Activated T-cell treated with anti-CD3 and anti-CD28 coated beads, Interleukin-2, amount 50 U/mL, for 4 hours (primary cell): ENCODE results near the gene TTLL6. TPM values are rescaled to one million over a fixed set of nuclear protein-coding genes. Genes with fewer than 3 reads are reported as not detected.

Source experiments
- ATAC-seq, 2 donors: fragments of 200-7000 bp; cut with Tn5 transposase; one replicate each; pipeline ENCODE4 v1.10.0; 2021
- DNase-seq: peaks from one replicate; pipeline ENCODE4 v3.0.0-alpha.2; 2020
- H3K27me3 Mint-ChIP-seq: one replicate; pipeline ENCODE4 v1.8.0; 2021; ENCODE audit warnings: low read depth, mixed read lengths
- H3K36me3 Mint-ChIP-seq: one replicate; pipeline ENCODE4 v1.8.0; 2022; ENCODE audit warnings: mixed read lengths; ENCODE audit not compliant: insufficient read depth
- H3K4me1 Mint-ChIP-seq: one replicate; pipeline ENCODE4 v1.8.0; 2021; ENCODE audit warnings: low read depth, mixed read lengths
- H3K4me3 Mint-ChIP-seq: one replicate; pipeline ENCODE4 v1.8.0; 2021; ENCODE audit warnings: mild to moderate bottlenecking, moderate library complexity, mixed read lengths
- H3K9me3 Mint-ChIP-seq: one replicate; pipeline ENCODE4 v1.8.0; 2021; ENCODE audit warnings: mixed read lengths
- total RNA-seq, 3 donors: library from RNA; stranded (reverse); gene quantifications; one replicate each; pipeline ENCODE4 v1.2.1, GENCODE V29; 2021

TTLL6 gene
- total RNA-seq, 3 donors from 2014 or later: not detected

DNA sequence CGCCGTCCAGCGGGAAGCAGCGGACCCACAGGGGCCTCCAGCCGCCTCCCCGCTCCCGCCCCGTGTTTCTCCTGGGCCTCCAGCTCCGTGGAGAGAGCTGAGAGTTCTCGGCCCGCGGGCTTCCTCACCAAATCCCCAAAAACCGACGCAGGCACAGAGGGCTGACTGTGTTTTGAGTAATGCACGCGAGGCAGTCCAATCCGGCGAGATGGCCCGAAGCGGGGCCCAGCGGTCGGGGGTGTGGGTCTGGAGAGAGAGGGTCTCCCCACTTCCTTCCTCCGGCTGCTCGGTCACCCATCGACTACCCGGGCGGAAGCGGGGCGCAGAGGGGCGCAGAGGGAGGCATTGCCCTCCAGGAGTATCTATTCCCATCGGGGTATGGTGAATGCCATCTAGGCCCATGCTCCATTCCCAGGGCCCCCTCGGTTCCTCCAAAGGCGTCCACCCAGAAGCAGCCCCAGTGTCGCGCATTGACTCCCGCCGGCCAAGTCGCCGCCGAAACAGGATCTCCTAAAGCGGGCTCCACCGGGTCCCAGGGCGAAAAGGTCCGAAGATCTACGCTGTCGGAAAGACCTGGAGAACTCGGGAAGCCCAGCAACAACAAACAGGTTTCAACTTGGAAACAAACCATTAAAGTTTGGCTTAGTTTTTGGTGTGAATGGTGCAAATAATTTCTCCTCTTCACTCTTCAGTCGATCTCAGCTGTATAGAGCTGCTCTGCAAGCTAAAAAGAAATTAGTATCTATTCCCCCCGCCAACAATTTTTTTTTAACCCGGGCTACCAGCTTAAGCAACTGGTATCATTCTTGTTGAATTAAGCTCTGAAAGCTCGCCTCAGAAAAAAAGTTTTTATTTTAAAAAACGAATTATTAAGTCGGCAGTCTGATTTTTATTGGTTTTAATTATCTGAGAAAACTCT lies 69.3 kb downstream of the TTLL6 start:
- no peaks in the 10 kb centered on the region for H3K9me3 Mint-ChIP-seq
- ATAC-seq (peak in 1 of 2 donors; percentile 27), DNase-seq (no peak)
- H3K4me1 Mint-ChIP-seq: peaks cover 6% of the 10 kb centered on the region
- peaks cover 87% of the 10 kb centered on the region for H3K27me3 Mint-ChIP-seq
- no peaks in the 10 kb centered on the region for H3K36me3 Mint-ChIP-seq
- no peak overlapping the region for H3K4me3 Mint-ChIP-seq

DNA sequence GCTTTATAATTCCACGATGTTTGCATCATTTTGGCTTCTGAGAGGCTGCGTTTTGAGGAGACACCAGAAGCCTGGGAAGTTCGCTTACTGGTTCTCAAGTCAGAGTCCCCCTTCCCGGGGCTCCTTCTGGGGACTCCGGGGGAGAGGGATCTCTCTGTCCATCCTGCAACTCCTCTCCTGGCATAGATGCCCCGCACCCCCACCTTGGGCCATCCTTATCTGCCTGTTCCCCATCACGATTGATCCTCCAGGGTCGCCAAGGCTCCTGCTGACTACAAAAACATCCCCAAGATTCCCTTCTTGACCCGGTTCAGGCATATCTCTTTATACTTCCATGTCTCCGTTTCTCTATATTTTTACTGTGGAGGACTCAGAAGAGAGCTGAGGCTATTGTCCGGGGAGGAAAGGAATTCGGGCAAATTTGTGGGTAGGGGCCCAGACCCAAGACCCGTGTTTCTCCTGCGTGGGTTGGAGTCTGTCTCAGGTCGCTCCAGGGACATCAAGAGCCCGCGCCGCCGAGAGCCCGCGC lies 70.0 kb downstream of the TTLL6 start:
- Mint-ChIP-seq H3K9me3 (no peaks in the 10 kb centered on the region), H3K27me3 (peaks cover 88% of the 10 kb centered on the region), H3K4me3 (no peak overlapping the region), H3K4me1 (peaks cover 3% of the 10 kb centered on the region), H3K36me3 (no peaks in the 10 kb centered on the region)
- no peak for ATAC-seq
- no peak for DNase-seq

DNA sequence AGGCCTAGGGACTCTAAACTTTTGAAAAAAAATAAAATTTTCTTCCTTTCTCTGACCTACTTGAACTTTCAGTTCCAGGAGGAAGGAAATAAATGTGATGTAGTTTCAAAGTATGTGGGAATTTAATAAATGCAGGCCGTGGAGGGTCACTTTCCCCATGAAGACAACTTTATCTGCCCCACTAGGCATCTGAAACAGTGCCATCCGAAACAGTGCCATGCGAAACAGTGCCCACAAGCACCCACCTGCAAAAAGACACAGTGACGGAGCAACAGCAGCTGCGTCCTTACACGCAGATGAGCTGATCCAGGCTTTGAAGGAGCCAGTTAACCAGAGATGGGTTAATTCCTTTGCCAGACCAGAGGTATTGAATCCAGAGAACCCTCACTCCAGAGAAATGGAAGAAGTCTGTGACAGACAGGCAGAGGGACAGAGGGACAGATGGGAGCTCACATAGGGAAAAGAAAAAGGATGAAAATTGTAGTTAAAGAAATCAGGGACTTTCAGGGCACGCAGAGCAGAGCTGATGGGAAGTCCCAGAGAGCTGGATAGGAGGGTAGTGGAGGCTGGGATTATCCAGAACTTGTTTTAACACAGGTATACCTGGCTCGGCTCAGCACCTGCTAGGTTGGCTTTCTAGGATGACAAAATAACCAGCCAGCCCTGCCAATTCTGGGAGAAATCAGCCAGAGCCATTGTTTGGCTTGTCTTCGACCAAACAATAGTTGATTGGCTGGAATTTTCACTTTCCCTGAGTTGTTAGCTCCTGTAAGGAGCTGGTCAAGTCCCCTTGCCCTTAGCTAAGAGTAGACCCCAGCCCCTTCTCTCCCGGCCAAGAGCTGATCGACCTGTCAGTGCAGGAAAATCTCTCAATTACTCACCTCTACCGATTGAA lies 71.4 kb downstream of the TTLL6 start:
- H3K9me3 Mint-ChIP-seq: no peaks in the 10 kb centered on the region
- no peak overlapping the region for H3K4me3 Mint-ChIP-seq
- no peak for ATAC-seq
- no peak for DNase-seq
- peaks cover 89% of the 10 kb centered on the region for H3K27me3 Mint-ChIP-seq
- no peaks in the 10 kb centered on the region for H3K36me3 Mint-ChIP-seq
- H3K4me1 Mint-ChIP-seq: peaks cover 3% of the 10 kb centered on the region

DNA sequence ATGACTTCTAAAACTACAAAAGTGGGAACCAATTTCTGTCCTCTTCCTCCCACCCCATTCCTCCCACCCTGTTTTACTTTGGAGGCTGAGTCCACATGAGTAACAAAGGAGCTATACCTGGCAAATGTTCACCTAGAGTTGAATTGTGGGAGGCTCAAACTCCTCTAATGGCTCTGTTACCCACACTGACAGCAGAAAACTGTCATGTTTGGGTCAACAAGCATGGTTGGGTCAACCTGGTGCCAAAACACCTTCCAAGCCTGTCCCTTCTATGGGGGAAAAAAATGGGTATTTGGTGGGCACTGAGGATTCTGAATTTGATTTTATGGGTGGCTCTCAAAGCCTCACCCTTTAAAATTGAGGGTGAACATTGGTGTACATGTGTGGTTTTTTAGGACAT lies 76.5 kb downstream of the TTLL6 start:
- H3K27me3 Mint-ChIP-seq: peaks cover 89% of the 10 kb centered on the region
- no peaks in the 10 kb centered on the region for H3K9me3 Mint-ChIP-seq
- H3K4me1 Mint-ChIP-seq: peaks cover 5% of the 10 kb centered on the region
- no peaks in the 10 kb centered on the region for H3K36me3 Mint-ChIP-seq
- H3K4me3 Mint-ChIP-seq: no peak overlapping the region
- ATAC-seq (no peak), DNase-seq (no peak)

DNA sequence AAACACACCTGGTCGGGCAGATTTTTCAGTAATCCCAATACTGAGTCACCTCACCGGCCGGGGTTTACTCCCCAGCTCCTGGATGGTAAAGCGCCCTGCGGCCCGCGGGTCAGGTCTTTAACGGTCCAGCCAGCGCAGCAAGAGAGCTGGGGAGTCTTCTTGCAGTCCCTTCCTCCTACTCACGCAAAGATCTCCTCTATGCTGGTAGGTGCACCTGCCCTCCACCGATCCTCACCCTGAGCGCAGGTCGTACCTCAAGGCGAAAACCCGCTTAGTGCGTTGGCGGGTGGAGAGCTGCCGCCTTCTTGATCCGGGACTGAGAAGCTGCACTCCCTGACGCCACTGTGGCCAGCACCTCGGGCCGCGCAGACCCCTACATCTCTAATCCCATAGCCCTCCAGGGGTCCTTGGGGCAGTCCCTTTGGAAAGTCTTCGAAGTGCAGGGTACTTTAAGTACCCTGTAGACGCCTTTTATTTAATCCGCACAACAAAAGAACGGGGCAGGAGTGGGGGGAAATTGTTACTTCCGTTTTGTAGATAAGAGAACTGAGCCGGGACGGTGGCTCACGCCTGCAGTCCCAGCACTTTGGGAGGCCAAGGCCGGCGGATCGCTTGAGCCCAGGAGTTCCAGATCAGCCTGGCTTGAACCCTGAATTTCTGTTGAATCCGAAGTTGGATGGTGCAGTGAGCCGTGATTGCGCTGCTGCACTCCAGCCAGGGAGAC lies 78.1 kb downstream of the TTLL6 start:
- peaks cover 92% of the 10 kb centered on the region for H3K27me3 Mint-ChIP-seq
- no peak for ATAC-seq
- no peaks in the 10 kb centered on the region for H3K9me3 Mint-ChIP-seq
- H3K36me3 Mint-ChIP-seq: no peaks in the 10 kb centered on the region
- no peak overlapping the region for H3K4me3 Mint-ChIP-seq
- DNase-seq: no peak
- H3K4me1 Mint-ChIP-seq: peaks cover 7% of the 10 kb centered on the region

DNA sequence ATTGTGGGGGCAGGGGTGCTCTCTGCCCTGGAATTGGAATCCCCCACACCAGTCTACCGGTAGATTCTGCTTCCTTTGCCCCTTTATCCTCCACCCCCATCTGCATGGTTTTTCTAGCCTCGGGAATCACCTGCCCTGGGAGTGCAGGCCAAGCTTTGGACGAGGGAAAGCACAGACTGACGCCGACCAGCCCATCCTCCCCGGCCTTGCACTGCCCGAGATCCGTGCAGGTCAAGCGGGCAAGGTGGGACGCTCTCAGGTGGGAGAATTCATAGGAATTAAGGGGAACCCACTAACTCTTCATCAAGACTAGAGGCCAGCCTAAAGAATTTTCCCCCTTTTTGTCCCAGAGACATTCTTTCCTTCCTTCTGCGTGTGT lies 78.6 kb downstream of the TTLL6 start:
- peaks cover 13% of the 10 kb centered on the region for H3K4me1 Mint-ChIP-seq
- H3K4me3 Mint-ChIP-seq: no peak overlapping the region
- H3K9me3 Mint-ChIP-seq: no peaks in the 10 kb centered on the region
- H3K27me3 Mint-ChIP-seq: peaks cover 92% of the 10 kb centered on the region
- DNase-seq (no peak), ATAC-seq (no peak)
- no peaks in the 10 kb centered on the region for H3K36me3 Mint-ChIP-seq

DNA sequence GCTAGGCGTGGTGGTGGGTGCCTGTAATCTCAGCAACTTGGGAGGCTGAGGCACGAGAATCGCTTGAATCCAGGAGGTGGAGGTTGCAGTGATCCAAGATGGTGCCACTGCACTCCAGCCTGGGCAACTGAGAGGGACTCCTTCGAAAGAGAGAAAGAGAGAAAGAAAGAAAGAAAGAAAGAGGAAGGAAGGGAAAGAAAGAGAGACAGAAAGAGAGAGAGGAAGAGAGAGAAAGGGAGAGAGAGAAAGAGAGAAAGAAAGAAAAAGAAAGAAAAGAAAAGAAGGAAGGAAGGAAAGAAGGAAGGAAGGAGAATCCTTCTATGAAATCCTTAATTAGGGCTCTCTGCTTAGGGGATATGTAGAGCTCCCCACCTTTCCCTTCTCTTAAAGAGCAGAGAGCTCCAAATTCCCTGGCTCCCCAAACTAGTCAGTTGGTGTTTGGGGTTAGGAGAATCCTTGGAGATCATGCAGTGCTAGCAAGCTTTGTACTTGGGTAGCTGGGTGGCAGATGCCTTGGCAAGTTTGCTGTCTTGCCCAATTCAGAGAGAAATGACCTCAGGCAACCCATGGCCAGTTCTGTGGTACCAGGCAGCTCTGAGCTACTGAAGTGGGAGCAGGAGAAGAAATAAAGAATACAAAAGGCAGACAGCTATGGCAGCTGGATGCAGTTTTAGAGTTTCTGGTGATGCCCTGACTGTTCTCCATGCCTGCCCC lies 79.5 kb downstream of the TTLL6 start:
- ATAC-seq (no peak), DNase-seq (no peak)
- H3K27me3 Mint-ChIP-seq: peaks cover 90% of the 10 kb centered on the region
- no peaks in the 10 kb centered on the region for H3K36me3 Mint-ChIP-seq
- H3K9me3 Mint-ChIP-seq: no peaks in the 10 kb centered on the region
- H3K4me1 Mint-ChIP-seq: peaks cover 19% of the 10 kb centered on the region
- no peak overlapping the region for H3K4me3 Mint-ChIP-seq

DNA sequence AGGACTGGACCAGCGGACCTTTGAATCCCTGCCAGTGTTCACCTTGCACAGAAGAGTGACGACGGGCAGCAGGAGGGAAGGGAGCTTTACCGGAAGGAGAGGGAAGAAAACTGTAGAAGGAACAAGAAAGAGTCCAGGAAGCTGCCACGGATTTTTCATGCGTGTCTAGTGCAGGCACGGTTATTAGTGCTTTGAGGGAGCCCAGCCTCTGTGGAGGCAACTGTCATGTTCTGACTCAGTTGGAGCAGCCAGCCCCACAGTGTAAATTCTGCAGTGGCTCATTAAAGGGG lies 82.0 kb downstream of the TTLL6 start:
- Mint-ChIP-seq H3K36me3 (no peaks in the 10 kb centered on the region), H3K9me3 (no peaks in the 10 kb centered on the region), H3K4me3 (no peak overlapping the region), H3K27me3 (peaks cover 88% of the 10 kb centered on the region), H3K4me1 (peaks cover 19% of the 10 kb centered on the region)
- no peak for ATAC-seq
- DNase-seq: no peak

DNA sequence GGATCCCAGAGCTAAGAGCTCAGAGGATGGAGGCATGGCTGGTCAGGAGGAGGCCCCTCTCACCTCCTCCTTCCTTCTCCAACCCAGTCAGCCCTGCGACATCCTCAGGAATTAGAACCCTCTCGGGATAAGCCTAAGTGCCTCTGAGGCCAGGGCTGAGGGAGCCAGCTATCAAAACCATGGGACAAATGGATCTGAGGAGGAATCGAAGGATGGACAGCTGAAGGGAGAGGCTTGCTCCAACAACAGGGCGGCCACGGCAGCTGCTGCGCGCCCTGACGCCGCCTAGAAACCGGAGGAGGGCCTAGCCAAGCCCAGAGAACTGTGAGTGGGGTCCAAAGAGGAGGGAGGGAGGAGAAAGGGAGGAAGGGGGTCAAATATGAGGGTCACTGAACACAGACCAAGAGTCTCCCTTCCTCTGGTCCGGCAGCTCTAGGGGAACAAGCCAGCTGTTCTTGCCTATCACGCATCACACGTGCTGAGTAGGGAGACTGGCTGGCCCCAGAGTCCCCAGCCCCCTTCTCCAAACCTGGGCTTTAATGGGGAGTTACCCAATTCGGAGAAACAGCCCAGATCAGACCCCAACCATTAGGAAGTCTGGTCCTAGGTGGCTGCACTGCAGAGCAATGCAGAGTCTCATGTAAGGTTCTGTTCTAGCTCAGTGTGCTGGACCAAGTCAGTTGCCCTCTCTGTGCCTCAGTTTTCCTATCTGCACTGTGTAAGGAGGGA lies 82.5 kb downstream of the TTLL6 start:
- H3K36me3 Mint-ChIP-seq: no peaks in the 10 kb centered on the region
- ATAC-seq (no peak), DNase-seq (no peak)
- no peaks in the 10 kb centered on the region for H3K9me3 Mint-ChIP-seq
- H3K4me1 Mint-ChIP-seq: peaks cover 20% of the 10 kb centered on the region
- no peak overlapping the region for H3K4me3 Mint-ChIP-seq
- H3K27me3 Mint-ChIP-seq: peaks cover 89% of the 10 kb centered on the region

DNA sequence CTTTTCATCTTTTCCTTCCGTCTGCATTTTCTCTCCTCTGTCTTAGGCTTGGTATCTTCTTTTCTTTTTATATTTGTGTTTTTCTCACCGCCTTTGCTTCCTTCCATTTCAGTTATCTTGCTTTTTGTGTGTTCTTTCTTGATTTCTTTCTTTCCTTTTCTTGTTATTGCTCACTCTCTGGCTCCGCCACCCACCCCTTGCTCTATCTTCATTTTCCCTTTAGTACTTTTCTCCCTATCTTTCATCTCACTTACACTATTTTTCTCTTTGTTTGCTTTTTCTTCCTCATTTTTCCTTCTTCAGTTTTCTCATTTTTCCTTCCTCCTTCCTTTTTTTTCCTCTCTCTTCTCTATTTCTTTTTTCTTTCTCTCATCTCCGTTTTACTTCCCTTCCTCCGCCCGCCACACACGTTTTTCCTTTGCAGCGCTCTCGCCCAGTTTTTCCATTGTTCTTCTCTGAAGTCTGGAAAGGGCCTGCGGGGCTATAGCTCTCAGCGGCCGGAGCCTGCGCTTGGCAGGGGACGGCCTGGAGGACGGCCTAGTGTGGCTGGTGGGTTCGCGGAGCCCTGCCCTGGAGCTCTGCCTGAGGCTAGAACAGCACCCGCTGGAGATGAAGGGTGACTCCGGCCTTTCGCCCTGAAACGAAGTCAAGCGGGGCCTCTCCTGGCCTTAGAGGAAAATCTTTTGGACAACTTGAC lies 83.2 kb downstream of the TTLL6 start:
- DNase-seq: no peak
- Mint-ChIP-seq H3K27me3 (peaks cover 89% of the 10 kb centered on the region), H3K4me3 (no peak overlapping the region), H3K4me1 (peaks cover 22% of the 10 kb centered on the region), H3K36me3 (no peaks in the 10 kb centered on the region), H3K9me3 (no peaks in the 10 kb centered on the region)
- no peak for ATAC-seq

DNA sequence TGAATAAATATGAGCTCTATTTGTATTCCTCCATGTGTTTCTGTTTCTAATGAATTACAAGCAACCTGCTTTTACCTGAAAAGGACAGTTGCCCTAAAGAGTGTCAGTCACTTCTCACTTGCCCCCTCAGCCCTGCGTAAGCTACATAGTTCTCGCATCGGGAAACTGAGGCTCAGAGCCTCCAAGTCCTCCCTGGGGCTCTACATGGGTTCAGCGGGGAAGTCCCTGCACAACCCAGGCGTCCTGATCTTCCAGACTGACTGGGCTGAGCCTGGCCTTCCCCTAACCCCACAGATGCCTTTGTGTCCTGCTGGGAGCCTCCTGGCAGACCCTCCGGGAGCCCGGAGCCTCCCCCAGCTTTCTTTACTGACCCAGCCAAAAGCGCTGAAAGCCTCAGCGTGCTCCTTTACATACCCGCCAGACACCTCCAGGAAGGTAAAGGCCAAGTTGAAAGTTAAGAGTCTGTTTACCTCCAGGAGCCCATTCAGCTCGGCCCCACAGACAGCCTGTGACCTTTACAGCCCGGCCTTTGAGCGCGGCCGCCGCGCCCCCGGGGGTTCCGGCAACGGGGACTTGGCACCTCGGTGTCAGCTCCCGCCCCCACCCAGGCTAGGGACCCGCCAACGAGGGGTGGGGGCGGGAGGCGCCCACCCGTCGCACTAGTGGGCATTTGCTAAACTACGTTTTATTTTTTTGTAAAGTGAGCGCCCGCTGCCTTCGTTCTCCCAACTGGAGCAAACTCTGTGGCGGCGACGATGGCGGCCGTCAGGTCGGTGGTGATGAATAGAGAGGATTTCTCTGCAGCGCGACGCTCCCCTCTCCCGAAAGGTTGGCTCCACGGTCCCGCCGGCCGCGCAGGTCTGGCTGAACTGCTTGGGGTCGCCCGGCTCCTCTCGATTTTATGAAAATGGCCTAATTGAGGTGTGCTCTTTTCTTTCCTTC lies 84.1 kb downstream of the TTLL6 start:
- H3K27me3 Mint-ChIP-seq: peaks cover 91% of the 10 kb centered on the region
- no peaks in the 10 kb centered on the region for H3K36me3 Mint-ChIP-seq
- H3K4me1 Mint-ChIP-seq: peaks cover 23% of the 10 kb centered on the region
- H3K4me3 Mint-ChIP-seq: no peak overlapping the region
- ATAC-seq (no peak), DNase-seq (no peak)
- no peaks in the 10 kb centered on the region for H3K9me3 Mint-ChIP-seq

DNA sequence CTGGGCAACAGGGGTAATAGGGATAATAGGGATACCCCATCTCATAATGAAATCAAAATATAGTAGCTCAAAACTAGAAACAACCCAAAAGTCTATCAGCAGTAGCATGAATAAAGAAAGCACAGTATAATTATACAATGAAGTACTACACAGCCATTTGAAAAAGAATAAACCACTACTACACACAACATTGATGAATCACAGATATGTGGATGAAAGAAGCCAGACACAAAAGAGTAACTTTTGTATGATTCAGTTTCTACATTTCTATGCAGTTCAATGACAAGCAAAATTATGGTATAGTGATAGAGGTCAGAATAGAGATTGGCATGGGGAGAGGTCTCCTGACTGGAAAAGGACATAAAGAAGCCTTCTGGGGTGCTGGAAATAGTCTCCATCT lies 85.7 kb downstream of the TTLL6 start:
- DNase-seq (no peak), ATAC-seq (no peak)
- H3K27me3 Mint-ChIP-seq: peaks cover 93% of the 10 kb centered on the region
- H3K9me3 Mint-ChIP-seq: no peaks in the 10 kb centered on the region
- H3K4me1 Mint-ChIP-seq: peaks cover 26% of the 10 kb centered on the region
- no peak overlapping the region for H3K4me3 Mint-ChIP-seq
- no peaks in the 10 kb centered on the region for H3K36me3 Mint-ChIP-seq
